HG02943 (cell line): ENCODE measurements around the gene IKBKG.
"Not testable (repeated sequence)": the region's sequence is repeated elsewhere in the genome, so short reads cannot be mapped to it uniquely, and the experiment has no call there.

Experiments
- ATAC-seq: cut with Tn5 transposase; IDR thresholded peaks from one replicate; pipeline ENCODE4 v1.9.1; 2021; ENCODE audit warnings: mild to moderate bottlenecking, low read depth, moderate library complexity; ENCODE audit not compliant: unreplicated experiment

Gene IKBKG, protein sequence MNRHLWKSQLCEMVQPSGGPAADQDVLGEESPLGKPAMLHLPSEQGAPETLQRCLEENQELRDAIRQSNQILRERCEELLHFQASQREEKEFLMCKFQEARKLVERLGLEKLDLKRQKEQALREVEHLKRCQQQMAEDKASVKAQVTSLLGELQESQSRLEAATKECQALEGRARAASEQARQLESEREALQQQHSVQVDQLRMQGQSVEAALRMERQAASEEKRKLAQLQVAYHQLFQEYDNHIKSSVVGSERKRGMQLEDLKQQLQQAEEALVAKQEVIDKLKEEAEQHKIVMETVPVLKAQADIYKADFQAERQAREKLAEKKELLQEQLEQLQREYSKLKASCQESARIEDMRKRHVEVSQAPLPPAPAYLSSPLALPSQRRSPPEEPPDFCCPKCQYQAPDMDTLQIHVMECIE

DNA sequence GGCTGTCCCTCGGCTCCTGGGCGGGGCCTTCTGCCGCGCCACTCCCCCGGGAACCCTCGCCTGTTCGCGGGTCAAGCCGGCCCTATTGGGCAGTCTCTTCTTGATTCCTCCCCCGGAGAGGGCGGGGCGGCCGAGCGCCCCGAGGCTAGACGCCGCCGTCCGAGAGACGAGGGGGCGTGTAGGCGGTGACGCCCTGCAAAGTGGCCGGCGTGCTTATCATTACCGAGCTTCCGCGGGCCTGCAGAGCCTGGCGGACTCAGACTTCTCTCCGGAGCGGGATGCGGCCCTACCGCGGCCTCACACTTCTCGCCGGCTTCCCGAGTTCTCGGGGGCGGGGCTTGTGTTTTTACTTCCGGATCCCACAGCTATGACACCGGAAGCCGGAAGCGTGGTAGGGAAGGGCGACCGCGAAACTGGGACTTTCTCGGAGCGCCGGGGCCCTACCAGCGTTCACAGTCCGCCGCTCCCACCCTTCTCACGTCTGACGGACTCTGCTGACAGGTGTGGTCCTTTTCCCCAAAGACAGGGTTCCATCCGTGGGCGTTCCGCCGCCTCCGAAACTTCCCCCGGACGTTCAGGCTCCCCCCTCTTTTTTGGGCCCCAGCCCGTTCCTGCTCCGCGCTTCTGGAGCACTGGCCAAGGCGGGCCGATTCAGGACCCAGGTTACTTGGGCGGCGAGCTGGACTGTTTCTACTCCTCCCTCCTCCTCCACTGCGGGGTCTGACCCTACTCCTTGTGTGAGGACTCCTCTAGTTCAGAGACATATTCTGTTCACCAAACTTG, at the start of gene IKBKG:
Gene IKBKG (plus strand): TSS at position 376 of the 783 bp plus-strand sequence. CDS start 4,383 bp downstream, outside the sequence.
- peak; percentile 73 for ATAC-seq

DNA sequence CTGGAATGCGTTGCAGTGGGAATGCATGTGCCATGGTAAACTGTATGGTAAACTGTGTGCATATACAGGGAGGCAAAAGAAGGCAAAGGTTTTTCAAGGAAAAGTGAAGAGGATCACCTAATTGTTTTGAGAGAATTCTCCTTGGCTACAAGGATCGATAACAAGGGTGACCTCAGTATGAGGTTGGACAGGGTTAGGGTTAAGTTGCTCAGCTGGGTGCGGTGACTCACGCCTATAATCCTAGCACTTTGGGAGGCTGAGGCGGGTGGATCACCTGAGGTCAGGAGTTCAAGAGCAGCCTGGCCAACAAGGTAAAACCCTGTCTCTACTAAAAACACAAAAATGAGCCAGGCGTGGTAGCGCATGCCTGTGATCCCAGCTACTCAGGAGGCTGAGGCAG, 46.0 kb upstream of the IKBKG start:
- ATAC-seq: not testable (repeated sequence)

DNA sequence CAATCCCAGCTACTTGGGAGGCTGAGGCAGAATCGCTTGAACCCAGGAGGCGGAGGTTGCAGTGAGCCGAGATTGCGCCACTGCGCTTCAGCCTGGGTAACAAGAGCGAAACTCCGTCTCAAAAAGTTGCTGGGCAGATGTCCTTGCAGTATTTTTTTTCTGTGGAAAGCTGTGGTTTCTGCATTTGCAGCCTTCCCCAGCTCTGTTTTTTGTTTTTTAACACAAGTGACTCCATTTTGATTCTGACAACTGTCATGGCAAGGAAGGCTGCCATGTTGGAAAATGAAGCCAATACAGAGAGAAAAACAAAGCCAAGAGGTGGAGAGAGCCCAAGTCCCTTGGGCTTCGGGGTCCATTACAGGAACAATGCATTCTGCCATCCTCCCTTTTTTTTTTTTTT, 45.3 kb upstream of the IKBKG start:
- no peak for ATAC-seq

DNA sequence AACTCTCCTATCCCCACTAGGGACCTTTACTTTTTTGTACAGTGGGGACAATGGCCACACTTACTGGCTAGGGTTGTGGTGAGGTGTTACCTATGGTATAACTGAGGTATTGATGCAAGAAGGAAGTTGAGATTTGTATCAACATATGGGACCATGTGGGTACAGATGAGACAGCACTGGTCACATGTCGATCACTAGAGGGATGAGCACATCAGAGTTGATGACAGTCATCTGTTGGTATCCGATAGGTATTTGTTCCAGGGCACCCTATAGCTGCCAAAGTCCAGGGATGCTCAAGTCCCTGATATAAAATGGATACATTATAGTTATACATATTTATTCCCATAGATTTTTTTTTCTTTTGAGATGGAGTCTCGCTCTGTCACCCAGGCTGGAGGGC, 44.4 kb upstream of the IKBKG start:
- ATAC-seq: no peak

DNA sequence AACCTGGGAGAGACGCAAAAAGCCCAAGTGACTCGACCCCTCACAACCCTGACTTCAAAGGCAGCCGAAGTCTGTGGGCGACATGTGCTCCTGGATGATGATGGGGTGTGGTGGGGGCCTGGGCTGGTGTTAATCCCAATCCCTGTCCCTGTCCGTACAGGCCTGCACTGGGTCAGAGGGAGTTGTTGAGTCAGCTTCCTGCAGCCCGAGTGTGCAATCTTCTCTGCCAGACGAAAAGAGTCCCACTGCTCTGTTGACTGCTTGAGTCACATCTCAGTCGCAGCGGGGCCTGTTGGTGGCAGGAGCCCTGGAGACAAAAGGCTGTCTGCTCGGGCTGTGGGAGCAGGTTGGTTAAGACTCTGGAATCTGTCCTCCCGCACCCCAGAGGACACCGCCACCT, 41.7 kb upstream of the IKBKG start:
- no peak for ATAC-seq

DNA sequence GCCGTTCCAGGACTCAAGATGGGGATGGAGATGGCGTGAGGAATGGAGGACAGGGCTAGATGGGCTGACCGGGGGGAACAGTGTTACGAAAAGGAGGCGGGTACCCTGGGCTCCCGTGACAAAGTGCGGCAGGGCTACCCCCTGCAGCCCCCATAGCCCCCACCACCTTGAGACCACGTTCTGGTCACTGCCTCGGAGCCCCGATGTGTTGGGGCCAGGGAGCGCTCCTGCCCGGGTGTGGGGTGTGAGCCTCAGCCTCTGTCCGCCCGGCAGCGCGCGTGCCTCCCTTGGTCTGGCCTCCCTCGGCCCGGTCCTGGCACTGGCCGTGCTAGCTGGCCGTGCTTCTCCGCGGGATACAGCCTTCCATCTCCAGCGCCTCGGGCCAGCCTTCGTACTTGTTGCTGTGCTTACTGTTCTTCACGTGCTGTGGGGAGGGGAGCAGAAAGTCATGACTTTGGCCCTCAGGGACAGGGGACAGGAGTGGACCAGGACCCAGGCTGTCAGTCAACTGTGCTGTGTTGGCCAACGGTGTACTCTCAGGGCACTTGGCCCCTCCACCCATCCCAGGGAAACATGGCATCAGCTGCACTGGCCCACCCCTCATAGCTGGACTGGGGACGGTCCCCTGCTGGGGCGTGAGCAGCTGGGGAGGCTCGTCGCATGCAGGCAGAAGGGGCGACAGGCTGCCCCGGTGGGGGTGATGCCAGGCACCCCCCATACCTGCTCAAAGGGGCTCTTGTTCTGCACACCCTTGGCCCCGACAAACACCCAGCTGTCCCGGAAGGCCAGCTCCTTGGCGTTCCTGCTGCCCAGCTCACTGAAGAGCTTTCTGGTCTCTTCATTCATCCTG, 40.7 kb upstream of the IKBKG start:
- ATAC-seq: no peak

DNA sequence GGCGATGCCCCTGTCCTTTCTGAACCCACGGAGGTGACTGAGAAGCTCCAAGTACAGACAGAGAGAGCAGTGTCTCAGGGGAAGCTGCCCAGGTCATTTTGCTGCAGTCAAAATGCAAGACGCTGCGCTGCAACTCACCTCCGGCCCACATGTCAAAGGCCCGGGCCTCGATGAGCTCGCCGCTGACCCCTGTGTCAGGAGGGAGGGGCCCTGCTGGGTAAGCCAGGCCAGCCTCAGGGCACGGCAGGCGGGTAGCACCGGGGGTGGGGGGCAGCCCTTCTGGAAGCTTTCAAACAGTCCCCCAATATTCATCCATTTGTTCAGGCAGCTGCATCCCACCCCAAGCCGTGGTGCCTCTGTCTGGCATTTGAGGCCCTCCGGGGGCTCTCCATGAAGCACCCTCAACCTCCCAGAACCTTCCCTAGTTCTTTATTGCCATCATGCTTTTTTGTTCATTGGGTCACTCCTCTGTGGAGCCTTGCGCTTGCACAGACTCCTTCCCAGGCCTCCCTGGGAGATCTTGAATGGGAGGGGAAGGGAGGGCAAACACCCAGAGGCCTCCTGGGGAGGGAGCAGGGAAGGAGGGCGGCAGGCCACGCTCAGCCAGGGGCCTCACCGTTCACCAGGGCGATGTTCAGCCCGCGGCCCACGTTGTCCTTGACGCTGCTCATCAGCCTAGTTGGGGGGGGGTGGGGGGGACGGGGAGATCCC, 39.6 kb upstream of the IKBKG start:
- no peak for ATAC-seq

DNA sequence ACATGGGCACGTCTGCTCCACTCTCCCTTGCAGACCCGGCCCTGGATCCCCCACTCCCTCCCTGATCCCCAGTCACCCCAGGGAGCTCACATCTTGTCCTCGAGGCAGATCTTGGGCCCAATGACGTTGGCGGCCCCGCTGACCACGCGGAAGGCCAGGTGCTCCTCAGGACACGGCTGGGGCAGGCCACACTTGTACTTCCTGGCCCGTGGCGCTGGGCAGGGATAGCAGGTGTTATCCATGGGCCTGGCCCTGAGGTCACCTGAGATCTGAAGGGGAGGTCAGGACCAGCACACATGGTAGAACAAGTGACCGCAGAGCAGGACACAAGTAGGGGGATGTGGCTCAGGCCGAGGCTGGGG, 39.1 kb upstream of the IKBKG start:
- no peak for ATAC-seq

DNA sequence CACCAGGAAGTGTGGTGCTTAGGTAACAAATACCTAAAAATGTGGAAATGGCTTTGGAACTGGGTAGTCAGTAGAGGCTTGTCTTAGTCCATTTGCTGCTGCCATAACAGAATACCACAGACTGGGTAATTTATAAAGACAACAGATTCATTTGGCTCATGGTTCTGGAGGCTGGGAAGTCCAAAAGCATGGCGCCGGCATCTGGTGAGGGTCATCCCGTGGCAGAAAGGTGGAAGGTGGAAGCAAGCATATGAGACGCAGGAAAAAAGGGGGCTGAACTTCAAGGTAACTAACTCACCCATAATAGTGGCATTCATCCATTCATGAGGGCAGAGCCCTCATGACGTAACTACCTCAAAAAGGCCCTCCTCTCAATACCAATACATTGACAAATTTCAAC, 38.0 kb upstream of the IKBKG start:
- ATAC-seq: no peak

DNA sequence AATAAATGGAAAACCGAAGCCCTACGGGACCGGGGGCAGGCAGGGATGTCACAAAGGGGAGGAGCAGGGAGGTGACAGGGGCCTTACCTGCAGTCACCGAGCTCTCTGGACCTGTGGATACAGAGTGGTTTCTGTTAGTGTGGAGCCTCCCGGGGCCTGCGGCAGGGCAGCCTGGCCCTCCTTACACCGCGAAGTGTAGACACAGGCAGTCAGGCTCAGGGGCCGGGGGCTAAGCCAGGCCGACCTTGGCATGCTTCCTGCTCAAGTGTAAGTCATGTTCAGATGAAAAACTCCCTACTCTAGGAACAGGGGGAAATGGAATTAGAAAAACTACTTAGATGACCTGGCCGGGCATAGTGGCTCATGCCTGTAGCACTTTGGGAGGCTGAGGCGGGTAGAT, 35.7 kb upstream of the IKBKG start:
- no peak for ATAC-seq

DNA sequence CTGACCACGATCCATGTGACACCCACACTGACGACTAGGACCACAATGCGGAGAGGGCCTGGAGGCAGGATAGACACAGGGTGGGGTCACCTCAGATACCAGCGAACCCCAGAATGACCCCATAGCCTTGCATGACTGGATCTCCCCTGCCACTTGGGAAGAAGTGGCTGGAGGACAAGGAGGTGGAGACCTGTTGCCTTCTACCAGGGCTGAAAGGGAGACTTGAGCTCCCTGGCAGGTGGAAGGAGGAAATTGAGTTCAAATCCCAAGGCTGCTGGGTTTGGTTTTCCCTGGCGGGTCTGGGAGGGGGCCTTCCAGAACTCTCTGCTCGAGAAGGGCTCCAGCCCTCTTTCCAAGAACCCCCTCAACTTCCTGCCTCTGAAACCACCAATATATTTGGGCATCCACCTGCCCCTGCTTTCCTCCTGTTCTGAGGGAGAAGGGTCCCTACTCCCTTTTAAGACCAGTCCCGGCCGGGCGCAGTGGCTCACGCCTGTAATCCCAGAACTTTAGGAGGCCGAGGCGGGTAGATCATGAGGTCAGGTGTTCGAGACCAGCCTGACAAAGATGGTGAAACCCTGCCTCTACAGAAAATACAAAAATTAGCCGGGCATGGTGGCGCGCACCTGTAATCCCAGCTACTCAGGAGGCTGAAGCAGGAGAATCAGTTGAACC, 34.4 kb upstream of the IKBKG start:
- no peak for ATAC-seq

DNA sequence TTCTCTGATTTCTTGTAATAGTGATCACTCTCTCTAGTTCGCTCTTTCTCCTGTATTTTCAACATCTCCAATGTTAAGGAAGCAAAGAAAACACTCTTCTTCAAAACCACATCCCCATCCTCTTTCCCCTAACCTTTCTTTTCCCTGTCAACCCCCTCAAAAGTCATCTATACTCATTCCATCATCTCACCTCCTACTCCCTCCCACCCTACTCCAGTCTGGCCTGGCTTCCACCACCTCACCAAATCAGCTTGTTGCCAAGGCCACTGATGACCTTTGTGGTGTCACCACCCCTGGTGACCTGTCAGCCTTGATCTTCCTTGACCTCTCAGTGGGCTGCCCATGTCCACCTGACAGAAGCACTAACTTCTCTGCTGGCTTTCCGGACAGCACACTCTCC, 33.7 kb upstream of the IKBKG start:
- no peak for ATAC-seq

DNA sequence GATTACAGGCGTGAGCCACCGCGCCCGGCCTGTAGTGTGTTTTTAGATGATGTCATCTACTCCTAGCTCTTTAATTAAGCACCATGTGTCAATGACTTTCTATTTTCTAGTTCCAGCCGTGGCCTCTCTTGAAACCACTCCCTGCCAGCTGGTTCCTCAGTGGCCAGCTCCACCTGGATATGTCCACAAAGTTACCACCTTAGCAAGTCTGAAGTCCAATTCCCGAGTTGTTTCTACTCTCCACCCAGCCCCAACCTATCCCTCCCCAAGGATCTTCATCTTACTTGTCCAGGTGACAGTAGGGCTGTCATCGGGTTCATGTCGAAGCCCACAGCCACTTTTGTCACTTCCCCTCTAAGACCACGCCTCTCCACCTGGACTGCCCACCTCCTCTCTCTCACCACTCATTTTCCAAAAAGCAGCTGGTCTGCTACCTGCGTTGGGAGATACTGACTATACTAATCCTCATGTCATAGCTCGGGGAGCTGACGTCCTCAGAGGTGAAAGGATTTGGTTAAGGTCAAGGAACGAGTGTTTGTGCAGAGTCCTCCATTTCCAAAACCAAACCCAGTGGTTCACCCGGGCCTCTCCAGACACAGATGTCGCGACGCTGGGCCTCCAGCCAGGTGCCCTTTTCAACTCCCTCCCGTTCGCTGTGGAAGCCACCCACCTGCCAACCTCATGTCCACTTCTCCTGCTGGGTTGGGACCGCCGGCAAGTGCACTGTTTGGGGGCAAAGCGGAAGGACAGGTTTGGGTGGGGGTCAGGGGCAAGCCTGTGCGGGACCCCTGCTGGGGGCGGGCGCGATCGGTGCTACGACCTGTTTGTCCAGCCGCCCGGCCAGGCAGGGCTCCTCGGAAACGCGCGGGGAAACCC, 32.1 kb upstream of the IKBKG start:
- ATAC-seq: no peak

DNA sequence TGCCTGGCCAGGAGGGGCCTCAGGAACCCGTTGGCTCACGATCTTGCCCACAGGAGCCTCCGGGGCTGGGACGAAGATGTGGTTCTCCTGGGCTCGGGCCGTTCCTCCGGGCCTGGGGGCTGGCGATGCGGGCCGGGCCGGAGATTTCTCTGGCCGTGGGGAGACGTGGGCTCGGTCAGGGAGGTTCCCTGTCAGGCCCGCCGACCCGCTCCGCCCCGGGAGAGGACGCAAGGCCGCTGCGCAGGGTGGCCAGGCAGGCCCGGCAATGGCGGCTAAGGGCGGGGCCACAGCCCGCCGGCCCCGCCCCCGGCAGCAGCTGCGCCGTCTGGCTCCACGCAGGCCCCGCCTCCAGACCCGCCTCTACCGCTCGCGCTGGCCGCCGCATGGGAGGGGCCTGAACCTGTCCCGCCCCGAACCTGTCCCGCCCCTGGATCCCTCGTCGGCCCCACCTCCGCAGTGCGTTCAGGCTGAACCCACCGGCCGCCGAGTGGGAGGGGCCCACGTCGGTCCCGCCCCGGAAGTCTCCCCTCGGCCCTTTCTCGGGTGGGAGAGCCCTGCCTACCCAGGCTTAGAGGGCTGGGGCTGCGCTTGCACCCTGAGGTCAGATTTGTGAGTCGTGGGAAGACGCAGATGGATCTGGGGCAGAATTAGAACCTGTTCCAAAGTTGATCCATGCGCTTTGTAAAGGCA, 31.3 kb upstream of the IKBKG start, which contains the start of gene FAM3A:
Gene FAM3A (minus strand): TSS at position 267 of the 690 bp plus-strand sequence. CDS start 460 bp downstream, outside the sequence.
- peak; percentile 82 for ATAC-seq

DNA sequence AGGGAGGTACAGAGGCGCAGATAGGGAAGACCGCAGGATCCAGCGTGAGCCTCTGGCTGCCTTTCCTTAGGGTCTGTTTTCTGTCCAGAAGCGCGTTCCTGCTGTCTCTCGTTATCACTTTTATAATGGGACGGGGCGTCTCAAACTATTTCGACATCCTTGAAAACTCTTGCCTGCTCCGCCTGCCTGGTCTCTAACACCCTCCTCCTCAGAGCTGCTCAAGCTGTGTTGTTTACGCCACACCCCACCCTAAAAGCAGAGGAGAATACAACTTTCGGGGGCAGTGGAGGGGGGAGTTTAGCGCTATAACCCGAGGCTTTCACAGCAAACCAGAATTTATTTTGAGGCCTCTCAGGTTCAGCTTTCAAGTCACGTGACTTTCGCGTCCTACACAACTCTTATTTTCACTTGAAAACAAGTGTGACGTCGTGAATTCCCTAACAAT, 30.7 kb upstream of the IKBKG start:
- ATAC-seq: no peak

DNA sequence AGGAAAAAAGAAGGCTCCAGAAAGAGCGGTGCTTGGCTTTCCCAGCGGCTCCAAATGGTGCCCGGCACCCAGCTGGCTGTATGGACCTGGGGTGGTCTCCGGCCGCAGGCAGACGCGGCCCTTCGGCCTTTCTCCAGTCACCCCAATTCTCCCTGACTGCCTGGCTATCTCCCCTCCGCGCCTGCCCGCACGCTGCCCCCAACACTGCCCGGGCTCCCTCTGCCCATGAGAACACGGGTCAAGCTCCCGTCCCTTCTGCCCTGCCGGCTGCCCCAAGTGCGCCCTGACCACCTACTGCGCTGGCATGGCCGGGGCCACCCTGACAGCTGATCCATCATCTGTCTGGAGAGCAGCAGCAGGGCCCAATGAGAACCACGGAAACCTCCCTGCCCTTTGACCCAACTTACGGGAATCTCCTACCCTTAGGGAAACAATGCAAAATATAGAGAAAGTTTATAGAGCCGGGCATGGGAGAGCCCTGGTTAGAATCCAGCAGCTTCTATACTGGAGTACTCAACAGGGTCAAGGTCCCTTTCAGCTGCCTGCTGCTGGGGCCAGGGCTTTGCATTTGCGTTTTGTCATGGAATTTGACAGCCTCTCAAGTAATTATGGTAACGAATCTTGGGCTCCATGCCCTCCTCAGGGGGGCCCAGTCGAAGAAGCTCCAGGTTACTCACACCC, 30.2 kb upstream of the IKBKG start:
- ATAC-seq: no peak

DNA sequence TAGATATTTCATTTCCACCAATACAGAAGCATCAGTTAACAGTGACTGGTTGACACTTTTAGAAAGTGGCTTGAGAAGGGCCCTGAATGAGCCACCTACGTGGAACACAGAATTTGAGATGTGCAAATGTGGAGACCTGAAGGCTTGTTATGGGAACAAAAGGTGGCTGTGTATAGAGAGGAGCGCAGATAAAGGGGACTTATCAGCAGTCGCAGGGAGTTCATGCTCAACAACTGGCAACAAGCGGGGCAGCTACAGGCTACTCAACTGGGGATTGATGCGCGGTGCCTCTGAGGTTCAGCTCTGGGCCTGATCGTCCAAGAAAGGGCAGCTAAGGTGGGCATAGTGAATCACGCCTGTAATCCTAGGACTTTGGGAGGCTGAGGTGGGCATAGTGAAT, 28.0 kb upstream of the IKBKG start:
- ATAC-seq: no peak
